HCT116 (cell line): ENCODE data around the gene NFKBIL1. TPM values are rescaled to one million over a fixed set of nuclear protein-coding genes. Genes with fewer than 3 reads are reported as not detected.

Experiments used
- ATAC-seq: fragments of 200-7000 bp; cut with Tn5 transposase; 2 replicates; pipeline ENCODE4 v1.9.1; 2020; ENCODE audit warnings: mild to moderate bottlenecking, moderate library complexity
- BruUV-seq: library from RNA; stranded (reverse); fragments of 400-500 nt; replicated peaks from 2 replicates; lab custom pipeline; 2021; lab: Mats Ljungman, UMichigan
- CTCF ChIA-PET: fragments of 300-600 bp; sonication (Branson Sonifier 250); formaldehyde crosslinking; loops from one replicate; lab custom pipeline; 2021; ENCODE audit warnings: antibody characterized with exemption; lab: Charles Lee
- POLR2A ChIA-PET: fragments of 300-600, 350-600 bp; sonication (Branson Sonifier 250); formaldehyde crosslinking; loops from one replicate; lab custom pipeline; 2021; ENCODE audit warnings: antibody characterized with exemption; lab: Charles Lee
- RAD21 ChIA-PET, 2 experiments: fragments of 300-600 bp; sonication (Branson Sonifier 250); formaldehyde crosslinking; loops; one replicate each; lab custom pipeline; 2023; ENCODE audit warnings: low total read pairs in 2 of 2; ENCODE audit not compliant: uncharacterized antibody in 2 of 2, unreplicated experiment in 2 of 2, low non-redundant PET in 1 of 2; lab: Charles Lee
- DNase-seq: peaks from one replicate; pipeline ENCODE4 v3.0.0-alpha.2; 2010; ENCODE audit warnings: low read depth, low spot score
- H2AFZ ChIP-seq: fragments of 200-600 bp; shearing (Covaris generic), sonication (generic); 2 replicates; pipeline ENCODE4 v1.6.1; 2017; ENCODE audit warnings: low read depth, mixed run types, mixed read lengths, antibody characterized with exemption, low read length; ENCODE audit not compliant: poor library complexity, severe bottlenecking
- H3K27ac ChIP-seq: 2 replicates; pipeline ENCODE4 v1.5.1; 2012; ENCODE audit warnings: low read depth, low read length
- H3K27me3 ChIP-seq: fragments of 200-600 bp; sonication (generic); 2 replicates; pipeline ENCODE4 v1.6.1; 2016; ENCODE audit warnings: mixed run types, low read length, mixed read lengths; ENCODE audit not compliant: insufficient read depth
- H3K36me3 ChIP-seq, 2 experiments: fragments of 200-500 bp in 1 of 2; fragments of 200-600 bp in 1 of 2; sonication (Bioruptor generic) in 1 of 2; sonication (generic) in 1 of 2; 2 replicates each; pipeline versions ENCODE4 v1.5.1 to v1.6.1; 2014 to 2016; ENCODE audit warnings: low read length in 2 of 2, inconsistent platforms in 1 of 2, mixed read lengths in 1 of 2, mixed run types in 1 of 2; ENCODE audit not compliant: insufficient read depth in 2 of 2, control insufficient read depth in 1 of 2
- H3K4me1 ChIP-seq, 2 experiments: fragments of 200-600 bp in 1 of 2; sonication (generic) in 1 of 2; 2 replicates each; pipeline versions ENCODE4 v1.5.1 to v1.6.1; 2012 to 2017; ENCODE audit warnings: low read length in 2 of 2, inconsistent platforms in 1 of 2, mild to moderate bottlenecking in 1 of 2, mixed read lengths in 1 of 2, mixed run types in 1 of 2, moderate library complexity in 1 of 2; ENCODE audit not compliant: insufficient read depth in 2 of 2, control insufficient read depth in 1 of 2
- H3K4me2 ChIP-seq: fragments of 200-600 bp; sonication (generic); 2 replicates; pipeline ENCODE4 v1.6.1; 2017; ENCODE audit warnings: mixed run types, low read length, mixed read lengths
- H3K4me3 ChIP-seq, 2 experiments: fragments of 200-600 bp in 1 of 2; sonication (generic) in 1 of 2; replicated peaks in 1 of 2; 2 replicates each; pipeline ENCODE4 v1.5.1; 2011 to 2016; ENCODE audit warnings: low read length in 2 of 2, control low read depth in 1 of 2, low read depth in 1 of 2, mild to moderate bottlenecking in 1 of 2, mixed read lengths in 1 of 2, mixed run types in 1 of 2
- H3K79me2 ChIP-seq: fragments of 200-600 bp; sonication (generic); 2 replicates; pipeline ENCODE4 v1.6.1; 2017; ENCODE audit warnings: mild to moderate bottlenecking, mixed run types, low read length, moderate library complexity, mixed read lengths; ENCODE audit not compliant: insufficient read depth
- H3K9ac ChIP-seq: fragments of 200-600 bp; sonication (generic); 2 replicates; pipeline ENCODE4 v1.6.1; 2016; ENCODE audit warnings: low read length, mixed read lengths
- H3K9me2 ChIP-seq: fragments of 200-600 bp; sonication (generic), shearing (Covaris generic); 2 replicates; pipeline ENCODE4 v1.6.1; 2017; ENCODE audit warnings: mixed run types, mild to moderate bottlenecking, moderate library complexity; ENCODE audit not compliant: insufficient read depth
- H3K9me3 ChIP-seq, 2 experiments: fragments of 200-500 bp in 1 of 2; fragments of 200-600 bp in 1 of 2; sonication (Bioruptor generic) in 1 of 2; sonication (generic) in 1 of 2; 2 replicates each; pipeline ENCODE4 v1.6.1; 2014 to 2017; ENCODE audit warnings: low read length in 2 of 2, mixed read lengths in 2 of 2, inconsistent platforms in 1 of 2, low read depth in 1 of 2, mild to moderate bottlenecking in 1 of 2, mixed run types in 1 of 2, moderate library complexity in 1 of 2; ENCODE audit not compliant: control insufficient read depth in 1 of 2, insufficient read depth in 1 of 2
- H4K20me1 ChIP-seq: fragments of 200-600 bp; sonication (generic), shearing (Covaris generic); 2 replicates; pipeline ENCODE4 v1.6.1; 2017; ENCODE audit warnings: mixed run types, mild to moderate bottlenecking, moderate library complexity; ENCODE audit not compliant: insufficient read depth
- ATF3 ChIP-seq: IDR thresholded peaks from 2 replicates; pipeline ENCODE4 v1.6.1; 2012
- CBX3 ChIP-seq: IDR thresholded peaks from 2 replicates; pipeline ENCODE4 v1.6.1; 2012; ENCODE audit warnings: low read depth
- CTCF ChIP-seq, 3 experiments: fragments of 200-600 bp in 1 of 3; sonication (generic) in 1 of 3; IDR thresholded peaks in 2 of 3; conservative IDR thresholded peaks in 1 of 3; 2 replicates each; pipeline ENCODE4 v1.5.1; 2012 to 2017; ENCODE audit warnings: low read depth in 2 of 3, low read length in 2 of 3, antibody characterized with exemption in 1 of 3, borderline replicate concordance in 1 of 3, control low read depth in 1 of 3, mild to moderate bottlenecking in 1 of 3, mixed read lengths in 1 of 3, mixed run types in 1 of 3, moderate library complexity in 1 of 3; ENCODE audit not compliant: insufficient read depth in 1 of 3
- ELF1 ChIP-seq: IDR thresholded peaks from 2 replicates; pipeline ENCODE4 v1.6.1; 2012; ENCODE audit warnings: low read depth, borderline replicate concordance
- EZH2 ChIP-seq: fragments of 200-600 bp; sonication (generic); IDR thresholded peaks from 2 replicates; pipeline ENCODE4 v1.6.1; 2017; ENCODE audit warnings: antibody characterized with exemption, mixed run types
- EZH2phosphoT487 ChIP-seq: fragments of 200-600 bp; IDR thresholded peaks from 2 replicates; pipeline ENCODE4 v1.6.1; 2018; ENCODE audit warnings: antibody characterized with exemption, borderline replicate concordance
- JUND ChIP-seq: IDR thresholded peaks from 2 replicates; pipeline ENCODE4 v1.6.1; 2012
- MAX ChIP-seq: IDR thresholded peaks from 2 replicates; pipeline ENCODE4 v1.6.1; 2012
- POLR2A ChIP-seq: IDR thresholded peaks from 2 replicates; pipeline ENCODE4 v1.7.0; 2011; ENCODE audit warnings: borderline replicate concordance; ENCODE audit not compliant: insufficient read depth, insufficient read length; ENCODE audit errors: extremely low read depth
- POLR2AphosphoS5 ChIP-seq: IDR thresholded peaks from 2 replicates; pipeline ENCODE4 v1.6.1; 2011; ENCODE audit warnings: mild to moderate bottlenecking, low read depth, low read length, moderate library complexity
- RAD21 ChIP-seq: IDR thresholded peaks from 2 replicates; pipeline ENCODE4 v1.6.1; 2012; ENCODE audit warnings: low read depth, mild to moderate bottlenecking
- REST ChIP-seq: IDR thresholded peaks from 2 replicates; pipeline ENCODE4 v1.6.1; 2012; ENCODE audit warnings: low read depth
- SIN3A ChIP-seq: IDR thresholded peaks from 2 replicates; pipeline ENCODE4 v1.6.1; 2012; ENCODE audit warnings: low read depth
- SP1 ChIP-seq: IDR thresholded peaks from 2 replicates; pipeline ENCODE4 v1.6.1; 2012; ENCODE audit warnings: low read depth
- TCF7L2 ChIP-seq: IDR thresholded peaks from 2 replicates; pipeline ENCODE4 v1.7.0; 2011; ENCODE audit warnings: borderline replicate concordance, inconsistent platforms; ENCODE audit not compliant: insufficient read depth, insufficient read length; ENCODE audit errors: extremely low read depth
- ZBTB33 ChIP-seq: IDR thresholded peaks from 2 replicates; pipeline ENCODE4 v1.6.1; 2011; ENCODE audit warnings: mild to moderate bottlenecking, low read length, moderate library complexity; ENCODE audit not compliant: insufficient replicate concordance; ENCODE audit errors: extremely low read depth
- ZFX ChIP-seq: fragments of 450-650 bp; IDR thresholded peaks from 2 replicates; pipeline ENCODE4 v1.6.1; 2017
- ZNF274 ChIP-seq: fragments of 200-500 bp; sonication (Bioruptor generic); IDR thresholded peaks from 2 replicates; pipeline ENCODE4 v1.6.1; 2014; ENCODE audit warnings: mild to moderate bottlenecking, low read depth, low read length, inconsistent platforms
- intact Hi-C: fragments of 100-400 bp; cut with micrococcal nuclease; formaldehyde crosslinking; loops from 2 replicates; pipeline ENCODE4 v1.10.0; 2022
- total RNA-seq: library from RNA; stranded (reverse); gene quantifications from one replicate; pipeline ENCODE4 v1.2.1, GENCODE V29; 2021; ENCODE audit not compliant: unreplicated experiment

Gene NFKBIL1
- total RNA-seq, 1 experiment from 2014 or later = 26.6 TPM

- Histone ChIP-seq H2AFZ (no peak overlapping the region), H3K4me3 (no peak overlapping the region), H3K9ac (no peak overlapping the region), H3K9me2 (no peaks in the 10 kb centered on the region), H3K4me2 (no peak overlapping the region), H3K27ac (no peak overlapping the region), H3K79me2 (no peaks in the 10 kb centered on the region), H4K20me1 (no peaks in the 10 kb centered on the region), H3K36me3 (no peaks in the 10 kb centered on the region), H3K27me3 (no peaks in the 10 kb centered on the region), H3K4me1 (peaks cover 4 to 18% of the 10 kb centered on the region in 2 experiments; a peak in 2 of 4 replicates), H3K9me3 (no peaks in the 10 kb centered on the region)
- no peak for TF ChIP-seq EZH2phosphoT487
- no peak for TF ChIP-seq POLR2AphosphoS5
- no peak for TF ChIP-seq EZH2
- TF ChIP-seq ZBTB33 = no peak
- TF ChIP-seq CBX3 = no peak
- no peak for TF ChIP-seq REST
- no peak for TF ChIP-seq SIN3A
- no peak for TF ChIP-seq ZFX
- no peak for TF ChIP-seq SP1
- no peak for TF ChIP-seq RAD21
- no peak for TF ChIP-seq CTCF (IDR thresholded peaks at IDR 0.05 in 2 of 3, conservative IDR thresholded peaks at IDR 0.05 in 1 of 3; ENCODE audit: borderline replicate concordance in 1 of 3, insufficient read depth in 1 of 3, low read depth in 2 of 3, low read length in 2 of 3)
- no peak for TF ChIP-seq MAX
- no peak for TF ChIP-seq TCF7L2
- TF ChIP-seq ATF3 = no peak
- no peak for TF ChIP-seq ELF1
- TF ChIP-seq ZNF274 = no peak
- no peak for TF ChIP-seq POLR2A
- no peak for TF ChIP-seq JUND
- ChIA-PET CTCF (interaction anchor here (0.7 kb wide), 1 partner anchor 26 kb away, joined by 3 read pairs; no protein-coding TSS in a partner anchor), POLR2A (no interaction called here), RAD21 (no interaction called here)
- intact Hi-C loops = no loop called here
- DNase-seq (no peak), ATAC-seq (no peak)
- no TSS peak for BruUV-seq
Observed at GRCh38 chr6:31578184-31579118, 31.0 kb downstream of the NFKBIL1 start.
